Activated CD4-positive, alpha-beta T cell treated with anti-CD3 and anti-CD28 coated beads, Interleukin-2, amount 50 U/mL, for 16 hours (primary cell): ENCODE data around the gene FLAD1.

Source experiments
- DNase-seq: peaks from one replicate; pipeline ENCODE4 v3.0.0-alpha.2; 2020

FLAD1 gene

DNA sequence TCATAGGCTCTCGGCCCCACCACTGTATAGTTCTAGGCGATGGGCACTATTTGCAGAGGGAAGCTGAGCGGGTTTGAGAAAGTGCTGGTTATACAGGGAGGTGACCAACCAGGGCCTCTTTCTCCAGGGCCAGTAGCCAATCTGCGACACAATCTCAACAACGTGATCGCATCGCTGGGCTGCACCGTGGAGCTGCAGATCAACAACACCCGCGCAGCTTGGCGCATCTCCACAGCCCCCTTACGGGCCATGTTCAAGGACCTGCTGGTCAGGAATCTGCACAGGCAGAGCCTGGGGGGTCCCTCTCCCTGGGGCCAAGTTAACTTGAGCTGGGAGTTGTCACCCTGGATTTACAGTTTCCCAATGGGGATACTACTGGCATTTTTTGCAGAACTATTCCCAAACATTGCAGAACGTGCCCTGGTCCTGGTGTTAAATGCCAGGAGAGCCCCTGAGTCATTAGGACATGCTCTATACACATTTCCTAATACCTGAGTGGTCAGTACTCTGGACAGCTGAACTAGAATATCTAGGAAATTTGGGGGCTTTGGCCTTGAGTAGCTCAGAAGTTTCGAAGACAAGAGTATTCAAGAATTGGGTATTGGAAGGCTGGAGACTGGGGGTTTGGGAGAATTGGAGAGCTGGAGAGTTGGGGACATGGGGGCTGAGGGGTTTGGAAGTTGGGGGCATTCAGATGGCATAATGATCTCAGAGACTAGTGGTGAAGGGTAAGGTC is 57.4 kb downstream of the FLAD1 start:
- no peak for DNase-seq
